Stomach (tissue), 4 donors: ENCODE results near the gene PFKL.

Experiments
- EP300 ChIP-seq: sonication (generic); formaldehyde crosslinking; IDR thresholded peaks from one replicate; pipeline ENCODE4 v1.6.1; 2017; ENCODE audit warnings: antibody characterized with exemption
- POLR2A ChIP-seq, 4 donors: fragments of 450-650 bp; IDR thresholded peaks; one replicate each; pipeline ENCODE4 v1.6.1; 2016; ENCODE audit warnings: antibody characterized with exemption in 4 of 4, control low read depth in 2 of 4, mild to moderate bottlenecking in 1 of 4, moderate library complexity in 1 of 4
- TF ChIP-seq, protein P1 (sequence below), 7 experiments: fragments of 450-650 bp in 4 of 7; fragments of 200-600 bp in 3 of 7; sonication (generic) in 3 of 7; IDR thresholded peaks; one replicate each; pipeline ENCODE4 v1.5.1; 2016 to 2019; ENCODE audit warnings: antibody characterized with exemption in 7 of 7, control low read depth in 2 of 7, mild to moderate bottlenecking in 1 of 7

DNA sequence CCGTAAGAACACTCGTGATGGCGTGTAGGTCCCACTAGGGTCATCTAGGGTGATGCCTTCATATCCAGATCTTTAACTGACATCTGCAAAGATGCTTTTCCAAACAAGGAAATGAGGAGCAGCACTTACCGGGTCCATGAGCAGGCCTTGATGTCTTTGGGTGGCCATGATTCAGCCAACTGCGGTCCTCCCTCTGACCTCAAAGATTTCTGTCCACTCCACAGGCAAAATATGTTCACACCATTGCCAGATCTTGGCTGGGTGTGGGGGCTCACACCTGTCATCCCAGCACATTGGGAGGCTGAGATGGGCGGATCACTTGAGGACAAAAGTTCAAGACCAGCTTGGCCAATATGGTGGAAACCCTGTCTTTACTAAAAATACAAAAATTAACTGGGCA is 71.7 kb downstream of the PFKL start:
- TF ChIP-seq, protein P1, sequence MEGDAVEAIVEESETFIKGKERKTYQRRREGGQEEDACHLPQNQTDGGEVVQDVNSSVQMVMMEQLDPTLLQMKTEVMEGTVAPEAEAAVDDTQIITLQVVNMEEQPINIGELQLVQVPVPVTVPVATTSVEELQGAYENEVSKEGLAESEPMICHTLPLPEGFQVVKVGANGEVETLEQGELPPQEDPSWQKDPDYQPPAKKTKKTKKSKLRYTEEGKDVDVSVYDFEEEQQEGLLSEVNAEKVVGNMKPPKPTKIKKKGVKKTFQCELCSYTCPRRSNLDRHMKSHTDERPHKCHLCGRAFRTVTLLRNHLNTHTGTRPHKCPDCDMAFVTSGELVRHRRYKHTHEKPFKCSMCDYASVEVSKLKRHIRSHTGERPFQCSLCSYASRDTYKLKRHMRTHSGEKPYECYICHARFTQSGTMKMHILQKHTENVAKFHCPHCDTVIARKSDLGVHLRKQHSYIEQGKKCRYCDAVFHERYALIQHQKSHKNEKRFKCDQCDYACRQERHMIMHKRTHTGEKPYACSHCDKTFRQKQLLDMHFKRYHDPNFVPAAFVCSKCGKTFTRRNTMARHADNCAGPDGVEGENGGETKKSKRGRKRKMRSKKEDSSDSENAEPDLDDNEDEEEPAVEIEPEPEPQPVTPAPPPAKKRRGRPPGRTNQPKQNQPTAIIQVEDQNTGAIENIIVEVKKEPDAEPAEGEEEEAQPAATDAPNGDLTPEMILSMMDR (IDR thresholded peaks at IDR 0.05): no peak
- TF ChIP-seq POLR2A (IDR thresholded peaks at IDR 0.05) (no peak), EP300 (no peak)
